Mucosa of descending colon (tissue), 3 donors: ENCODE data around the gene LRP3. TPM values are rescaled to one million over a fixed set of nuclear protein-coding genes. Genes with fewer than 3 reads are reported as not detected.

Experiments used
- ATAC-seq: fragments of 200-7000 bp; cut with Tn5 transposase; one replicate; pipeline ENCODE4 v1.9.1; 2020; ENCODE audit warnings: mild to moderate bottlenecking, moderate library complexity
- DNase-seq, 3 donors: peaks; one replicate each; pipeline ENCODE4 v3.0.0-alpha.2; 2020
- H3K36me3 ChIP-seq: fragments of 200-600 bp; one replicate; pipeline ENCODE4 v1.8.0; 2021; ENCODE audit warnings: low read depth, mild to moderate bottlenecking
- H3K4me1 ChIP-seq: fragments of 200-600 bp; one replicate; pipeline ENCODE4 v1.8.0; 2021; ENCODE audit warnings: low read depth, mild to moderate bottlenecking
- H3K4me3 ChIP-seq: fragments of 200-600 bp; one replicate; pipeline ENCODE4 v1.8.0; 2021; ENCODE audit warnings: mild to moderate bottlenecking
- H3K9me3 ChIP-seq: fragments of 200-600 bp; one replicate; pipeline ENCODE4 v1.8.0; 2021; ENCODE audit warnings: mild to moderate bottlenecking
- CTCF ChIP-seq: fragments of 200-600 bp; IDR thresholded peaks from one replicate; pipeline ENCODE4 v1.8.0; 2022; ENCODE audit warnings: antibody characterized with exemption, mild to moderate bottlenecking
- intact Hi-C, 2 donors: fragments of 100-400 bp; cut with DNase I in 1 of 2; cut with micrococcal nuclease in 1 of 2; formaldehyde crosslinking; loops; one replicate each; pipeline versions ENCODE4 v1.11.0 to v1.11.1; 2022; cut with DNase I, micrococcal nuclease
- total RNA-seq, 3 donors: library from RNA; stranded (reverse); fragmentation: NEBNext Ultra II Directional in 2 of 3; extraction: Animal tissue kit (Norgen Biotek cat#: 25700) in 2 of 3; gene quantifications; one replicate each; pipeline versions ENCODE4 v1.2.1 to v1.2.4, GENCODE V29; 2021 to 2023
- donor health status: DM: no; HTN: no; CAD: no; lungs with moderate emphysema.
- donor health status: DM: no; HTN: no; CAD: no.
- donor health status: DM: no; HTN: yes; CAD: no.

LRP3 gene
- total RNA-seq, 3 donors from 2014 or later = 6.2 to 26.2 (median 7.4) TPM

GRCh38 chr19:33234092-33234491, 40.0 kb downstream of the LRP3 start:
- Histone ChIP-seq H3K4me3 (no peak overlapping the region), H3K9me3 (no peaks in the 10 kb centered on the region), H3K36me3 (no peaks in the 10 kb centered on the region), H3K4me1 (peaks cover 2% of the 10 kb centered on the region)
- ATAC-seq (no peak), DNase-seq (peak in 1 of 3 donors; percentile 35)
- no peak for TF ChIP-seq CTCF
- intact Hi-C loops = no loop called here

- Histone ChIP-seq H3K4me3 (no peak overlapping the region), H3K4me1 (peaks cover 2% of the 10 kb centered on the region), H3K36me3 (no peaks in the 10 kb centered on the region), H3K9me3 (no peaks in the 10 kb centered on the region)
- ATAC-seq = no peak
- no peak for TF ChIP-seq CTCF
- intact Hi-C loops = loop anchor here in 1 of 2 donors (5.0 kb wide), 1 partner anchor 68 kb away; the partner anchor contains the start of gene CEBPA
- DNase-seq = peak in 1 of 3 donors; percentile 15
Measured at GRCh38 chr19:33234736-33235135, 40.6 kb downstream of the LRP3 start.

GRCh38 chr19:33235269-33235995, 41.3 kb downstream of the LRP3 start:
- intact Hi-C loops = loop anchor here in 1 of 2 donors (5.0 kb wide), 1 partner anchor 67 kb away; the partner anchor contains the start of gene CEBPA
- Histone ChIP-seq H3K36me3 (no peaks in the 10 kb centered on the region), H3K4me1 (peaks cover 2% of the 10 kb centered on the region), H3K4me3 (no peak overlapping the region), H3K9me3 (no peaks in the 10 kb centered on the region)
- peak; percentile 91 for ATAC-seq
- peak; percentile 82 for TF ChIP-seq CTCF
- peak; percentile 75 to 95 (median 86) for DNase-seq

- no peak overlapping the region for H3K4me3 ChIP-seq
- intact Hi-C loops = loop anchor here in 1 of 2 donors (5.0 kb wide), 1 partner anchor 66 kb away; the partner anchor contains the start of gene CEBPA
- no peak for TF ChIP-seq CTCF
Measured at GRCh38 chr19:33235996-33236350, 41.8 kb downstream of the LRP3 start.

GRCh38 chr19:33236696-33237390, 42.7 kb downstream of the LRP3 start:
- TF ChIP-seq CTCF = no peak
- intact Hi-C loops = loop anchor here in 1 of 2 donors (5.0 kb wide), 1 partner anchor 65 kb away; the partner anchor contains the start of gene CEBPA
- ATAC-seq = no peak

More at GRCh38 chr19:33235996-33236350, 41.8 kb downstream of the LRP3 start:
- ATAC-seq = no peak
- Histone ChIP-seq H3K36me3 (no peaks in the 10 kb centered on the region), H3K9me3 (no peaks in the 10 kb centered on the region), H3K4me1 (peaks cover 4% of the 10 kb centered on the region)
- DNase-seq = peak in 1 of 3 donors; percentile 34

More at GRCh38 chr19:33236696-33237390, 42.7 kb downstream of the LRP3 start:
- peaks cover 12% of the 10 kb centered on the region for H3K4me1 ChIP-seq
- H3K36me3 ChIP-seq = no peaks in the 10 kb centered on the region
- peak in 1 of 3 donors; percentile 43 for DNase-seq
- H3K4me3 ChIP-seq = no peak overlapping the region
- no peaks in the 10 kb centered on the region for H3K9me3 ChIP-seq
